ENCODE data around the gene GPATCH1. TPM values are rescaled to one million over a fixed set of nuclear protein-coding genes. Genes with fewer than 3 reads are reported as not detected.

The GPATCH1 gene
- total and polyA plus RNA-seq, 2 of the 13 experiments (the other 11 are each of a cell fraction or from before 2014, with no cell fraction given) = 6.8 to 6.9 TPM

GRCh38 chr19:33040994-33041827, 39.8 kb upstream of the GPATCH1 start (continued):
- TF ChIP-seq ZNF512 (CRISPR knock-in tag; IDR thresholded peaks at IDR 0.05) (no peak), NFE2L1 (CRISPR knock-in tag; IDR thresholded peaks at IDR 0.05; ENCODE audit: borderline replicate concordance) (no peak), ZNF607 (CRISPR knock-in tag; IDR thresholded peaks at IDR 0.05; ENCODE audit: borderline replicate concordance) (peak; percentile 52; the same call in 1 of the 2 replicates), ZIK1 (CRISPR knock-in tag; IDR thresholded peaks at IDR 0.05; ENCODE audit: borderline replicate concordance, low read depth) (no peak), SKIL (CRISPR knock-in tag; IDR thresholded peaks at IDR 0.05; ENCODE audit: borderline replicate concordance) (peak; percentile 68), ZNF558 (CRISPR knock-in tag; IDR thresholded peaks at IDR 0.05; ENCODE audit: borderline replicate concordance) (no peak), ADNP (CRISPR knock-in tag; IDR thresholded peaks at IDR 0.05) (no peak), MIER3 (CRISPR knock-in tag; IDR thresholded peaks at IDR 0.05; ENCODE audit: borderline replicate concordance) (peak; percentile 72; the same call in 1 of the 2 replicates), ZNF569 (CRISPR knock-in tag; IDR thresholded peaks at IDR 0.05; ENCODE audit: borderline replicate concordance) (no peak), BRCA1 (CRISPR knock-in tag; IDR thresholded peaks at IDR 0.05) (no peak; the same call in 1 of the 2 replicates), CREB1 (IDR thresholded peaks at IDR 0.05) (peak; percentile 45; the same call in 1 of the 2 replicates), CREB1 (CRISPR knock-in tag; IDR thresholded peaks at IDR 0.05) (peak; percentile 84), RAD51 (IDR thresholded peaks at IDR 0.05; ENCODE audit: borderline replicate concordance) (no peak), DMAP1 (CRISPR knock-in tag; IDR thresholded peaks at IDR 0.05) (peak; percentile 63), ZSCAN29 (CRISPR knock-in tag; conservative IDR thresholded peaks at IDR 0.05) (peak; percentile 93), ZFP90 (CRISPR knock-in tag; IDR thresholded peaks at IDR 0.05; ENCODE audit: borderline replicate concordance) (no peak), KDM2A (CRISPR knock-in tag; IDR thresholded peaks at IDR 0.05; ENCODE audit: borderline replicate concordance, low read depth) (peak; percentile 51; the same call in 1 of the 2 replicates), SNRNP70 (IDR thresholded peaks at IDR 0.05; ENCODE audit: low read depth, low read length) (no peak), SRY (CRISPR knock-in tag; IDR thresholded peaks at IDR 0.05) (no peak; the same call in 1 of the 2 replicates), RNF2 (conservative IDR thresholded peaks at IDR 0.05; ENCODE audit: low read depth) (no peak), ZBTB42 (CRISPR knock-in tag; IDR thresholded peaks at IDR 0.05) (no peak; the same call in 1 of the 2 replicates), DZIP1 (CRISPR knock-in tag; IDR thresholded peaks at IDR 0.05) (no peak), HDAC1 (CRISPR knock-in tag; IDR thresholded peaks at IDR 0.05) (peak; percentile 75)
